Fibroblast of lung (primary cell): ENCODE results near the gene BCAS1.

Source experiments
- CTCF ChIP-seq, 2 donors: IDR thresholded peaks in 1 of 2; conservative IDR thresholded peaks in 1 of 2; 1 replicate in 1 of 2; 2 replicates in 1 of 2; pipeline ENCODE4 v1.5.1; 2011 to 2012; ENCODE audit warnings: low read length in 2 of 2, control low read depth in 1 of 2, inconsistent platforms in 1 of 2, low read depth in 1 of 2, mild to moderate bottlenecking in 1 of 2
- EZH2 ChIP-seq: IDR thresholded peaks from 2 replicates; pipeline ENCODE4 v1.5.1; 2012; ENCODE audit warnings: low read length, control low read depth, mild to moderate bottlenecking; ENCODE audit errors: missing control alignments

- TF ChIP-seq CTCF (conservative IDR thresholded peaks at IDR 0.05 in 1 of 2, IDR thresholded peaks at IDR 0.05 in 1 of 2; ENCODE audit: low read depth in 1 of 2, low read length in 2 of 2) (no peak), EZH2 (no peak)
Observed at GRCh38 chr20:53963635-53964034, 106.8 kb downstream of the BCAS1 start.
